ENCODE measurements around the gene KDSR.

Gene KDSR

DNA sequence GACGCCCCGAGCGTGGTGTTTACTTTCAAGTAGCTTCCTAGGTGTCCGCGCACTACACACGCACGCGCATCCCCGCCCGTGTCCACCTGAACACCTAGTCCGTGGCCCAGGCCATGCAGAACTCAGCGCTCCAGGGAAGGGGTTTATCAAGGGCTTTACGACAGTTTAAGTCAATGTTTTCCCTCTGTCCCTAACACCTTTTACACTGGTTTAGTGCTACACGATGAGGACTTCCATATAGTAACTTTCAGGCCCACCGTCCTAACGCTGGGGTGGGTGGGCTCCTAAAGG lies 46.1 kb downstream of the KDSR start:
- 0 out of 2 replicates have a peak, but pooled peaks have one; percentile 4 for TF ChIP-seq TAF1 (IDR thresholded peaks at IDR 0.05; ENCODE audit: borderline replicate concordance, insufficient read depth, low read length)
- TF ChIP-seq, protein P1, sequence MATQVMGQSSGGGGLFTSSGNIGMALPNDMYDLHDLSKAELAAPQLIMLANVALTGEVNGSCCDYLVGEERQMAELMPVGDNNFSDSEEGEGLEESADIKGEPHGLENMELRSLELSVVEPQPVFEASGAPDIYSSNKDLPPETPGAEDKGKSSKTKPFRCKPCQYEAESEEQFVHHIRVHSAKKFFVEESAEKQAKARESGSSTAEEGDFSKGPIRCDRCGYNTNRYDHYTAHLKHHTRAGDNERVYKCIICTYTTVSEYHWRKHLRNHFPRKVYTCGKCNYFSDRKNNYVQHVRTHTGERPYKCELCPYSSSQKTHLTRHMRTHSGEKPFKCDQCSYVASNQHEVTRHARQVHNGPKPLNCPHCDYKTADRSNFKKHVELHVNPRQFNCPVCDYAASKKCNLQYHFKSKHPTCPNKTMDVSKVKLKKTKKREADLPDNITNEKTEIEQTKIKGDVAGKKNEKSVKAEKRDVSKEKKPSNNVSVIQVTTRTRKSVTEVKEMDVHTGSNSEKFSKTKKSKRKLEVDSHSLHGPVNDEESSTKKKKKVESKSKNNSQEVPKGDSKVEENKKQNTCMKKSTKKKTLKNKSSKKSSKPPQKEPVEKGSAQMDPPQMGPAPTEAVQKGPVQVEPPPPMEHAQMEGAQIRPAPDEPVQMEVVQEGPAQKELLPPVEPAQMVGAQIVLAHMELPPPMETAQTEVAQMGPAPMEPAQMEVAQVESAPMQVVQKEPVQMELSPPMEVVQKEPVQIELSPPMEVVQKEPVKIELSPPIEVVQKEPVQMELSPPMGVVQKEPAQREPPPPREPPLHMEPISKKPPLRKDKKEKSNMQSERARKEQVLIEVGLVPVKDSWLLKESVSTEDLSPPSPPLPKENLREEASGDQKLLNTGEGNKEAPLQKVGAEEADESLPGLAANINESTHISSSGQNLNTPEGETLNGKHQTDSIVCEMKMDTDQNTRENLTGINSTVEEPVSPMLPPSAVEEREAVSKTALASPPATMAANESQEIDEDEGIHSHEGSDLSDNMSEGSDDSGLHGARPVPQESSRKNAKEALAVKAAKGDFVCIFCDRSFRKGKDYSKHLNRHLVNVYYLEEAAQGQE (IDR thresholded peaks at IDR 0.05; ENCODE audit: insufficient read depth in 1 of 2, low read depth in 2 of 2, low read length in 2 of 2) = no peak

DNA sequence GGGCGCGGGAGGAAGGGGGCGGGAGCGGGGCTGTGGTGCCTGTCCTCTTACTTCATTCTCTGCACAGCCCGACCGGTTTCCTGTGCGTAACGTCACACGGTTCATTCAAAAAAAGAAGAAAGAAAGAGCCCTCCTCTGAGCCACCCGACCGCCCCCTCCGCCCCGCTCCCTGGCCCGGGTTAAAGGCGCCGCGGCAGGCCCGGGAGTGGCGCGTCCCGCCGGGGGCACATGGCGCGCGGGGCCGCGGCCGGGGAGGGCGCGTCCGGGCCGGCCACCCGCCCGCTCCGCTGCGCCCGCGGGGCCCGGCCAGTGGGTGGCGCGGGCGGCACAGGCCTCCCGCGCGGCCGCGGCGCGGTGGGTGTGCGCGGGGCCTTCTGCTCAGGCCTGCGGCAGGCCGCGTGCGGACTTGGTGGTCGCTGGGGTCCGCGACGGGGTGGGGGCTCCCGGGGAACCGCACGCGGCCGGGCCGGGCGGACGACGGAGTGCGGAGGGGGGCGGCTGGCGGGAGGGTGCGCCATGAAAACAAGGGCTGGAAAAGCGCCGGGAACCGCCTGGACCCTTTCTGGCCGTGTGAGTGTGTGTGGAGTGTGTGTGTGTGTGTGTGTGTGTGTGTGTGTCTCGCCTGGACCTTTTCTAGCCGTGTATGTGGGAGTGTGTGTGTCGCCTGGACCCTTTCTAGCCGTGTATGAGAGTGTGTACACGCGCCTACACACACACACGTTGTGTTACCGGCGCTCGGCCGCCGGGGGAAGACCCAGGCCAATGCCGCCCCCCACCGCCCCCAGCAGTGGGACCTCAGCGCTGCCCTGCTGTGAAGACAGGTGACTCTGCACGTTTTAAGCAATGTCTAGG lies 46.7 kb downstream of the KDSR start:
- TF ChIP-seq SIN3A (IDR thresholded peaks at IDR 0.05; ENCODE audit: borderline replicate concordance, insufficient read depth, low read length) = peak; percentile 27; the same call in 1 of the 2 replicates
- peak; percentile 50 for TF ChIP-seq POLR2AphosphoS5 (IDR thresholded peaks at IDR 0.05; ENCODE audit: low read depth, low read length)
- TF ChIP-seq TAF1 (IDR thresholded peaks at IDR 0.05; ENCODE audit: borderline replicate concordance, insufficient read depth, low read length) = peak; percentile 1; the same call in 1 of the 2 replicates
- TF ChIP-seq, protein P1 (IDR thresholded peaks at IDR 0.05; ENCODE audit: insufficient read depth in 1 of 2, low read depth in 2 of 2, low read length in 2 of 2) = no peak
- TF ChIP-seq FOXP2 (optimal IDR thresholded peaks at IDR 0.05; ENCODE audit: borderline replicate concordance, extremely low read depth, extremely low read length, insufficient read depth) = peak; percentile 39

DNA sequence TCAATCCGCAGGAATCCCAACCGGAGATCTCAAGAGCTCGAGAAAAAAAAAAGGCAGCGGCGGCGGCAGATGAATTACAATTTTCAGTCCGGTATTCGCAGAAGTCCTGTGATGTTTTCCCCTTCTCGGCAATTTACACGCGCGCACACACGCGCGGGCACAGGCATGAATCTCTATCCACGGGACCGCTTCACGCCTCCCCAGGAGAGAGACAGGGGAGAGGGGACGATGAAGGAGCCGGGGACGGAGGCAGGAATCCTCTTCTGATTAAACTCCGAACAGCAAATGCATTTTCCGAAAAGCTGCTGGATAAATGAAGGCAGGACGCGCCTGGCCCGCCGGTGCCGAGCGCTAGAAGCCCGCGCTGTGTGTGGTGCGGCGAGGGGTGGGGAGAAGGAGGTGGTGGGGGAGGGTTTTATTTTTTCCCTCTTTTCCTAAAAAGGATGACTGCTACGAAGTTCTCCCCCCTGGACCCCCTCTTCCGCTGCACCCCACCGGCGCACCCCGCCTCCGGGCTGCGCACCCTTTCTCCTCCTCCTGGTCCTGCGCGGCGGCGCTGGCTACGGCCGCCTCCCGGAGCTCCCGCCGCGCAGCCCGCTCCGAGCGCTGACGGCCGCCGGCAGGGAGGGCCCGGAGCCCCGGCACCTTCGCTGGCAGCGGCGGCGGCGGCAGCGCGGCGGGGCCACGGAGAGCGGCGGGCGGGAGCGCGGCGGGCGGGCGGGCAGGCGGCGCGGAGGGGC lies 47.5 kb downstream of the KDSR start, which contains the start of gene BCL2:
BCL2 (minus strand) TSS at position 387 of the 740 bp plus-strand sequence.
- TF ChIP-seq TAF1 (IDR thresholded peaks at IDR 0.05; ENCODE audit: borderline replicate concordance, insufficient read depth, low read length) (peak; percentile 13; the same call in 1 of the 2 replicates), FOXP2 (optimal IDR thresholded peaks at IDR 0.05; ENCODE audit: borderline replicate concordance, extremely low read depth, extremely low read length, insufficient read depth) (peak; percentile 6)
- TF ChIP-seq, protein P1 (IDR thresholded peaks at IDR 0.05; ENCODE audit: insufficient read depth in 1 of 2, low read depth in 2 of 2, low read length in 2 of 2) = no peak

DNA sequence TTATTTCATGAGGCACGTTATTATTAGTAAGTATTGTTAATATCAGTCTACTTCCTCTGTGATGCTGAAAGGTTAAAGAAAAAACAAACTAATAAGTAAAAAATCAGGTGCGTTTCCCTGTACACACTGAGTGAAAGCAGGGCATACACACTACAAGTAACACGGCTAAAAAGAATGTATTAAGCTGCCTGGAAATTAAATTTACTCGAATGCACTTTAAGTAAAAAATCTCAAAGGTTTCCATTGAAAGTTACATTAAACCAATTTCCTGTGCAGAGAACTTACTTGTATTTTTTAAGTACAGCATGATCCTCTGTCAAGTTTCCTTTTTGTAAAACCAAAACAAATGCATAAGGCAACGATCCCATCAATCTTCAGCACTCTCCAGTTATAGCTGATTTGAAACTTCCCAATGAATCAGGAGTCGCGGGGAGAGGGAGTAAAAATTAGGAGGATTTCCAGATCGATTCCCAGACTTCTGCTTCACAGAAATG lies 48.1 kb downstream of the KDSR start:
- TF ChIP-seq POLR2AphosphoS5 (IDR thresholded peaks at IDR 0.05; ENCODE audit: low read depth, low read length) (no peak), TAF1 (IDR thresholded peaks at IDR 0.05; ENCODE audit: borderline replicate concordance, insufficient read depth, low read length) (no peak), SIN3A (IDR thresholded peaks at IDR 0.05; ENCODE audit: borderline replicate concordance, insufficient read depth, low read length) (no peak; the same call in 1 of the 2 replicates), FOXP2 (optimal IDR thresholded peaks at IDR 0.05; ENCODE audit: borderline replicate concordance, extremely low read depth, extremely low read length, insufficient read depth) (no peak)
- TF ChIP-seq, protein P1 (IDR thresholded peaks at IDR 0.05; ENCODE audit: insufficient read depth in 1 of 2, low read depth in 2 of 2, low read length in 2 of 2) = no peak

Data from PFSK-1 (cell line).